Measurements from ENCODE around the gene RNASEH2B.

Gene RNASEH2B

DNA sequence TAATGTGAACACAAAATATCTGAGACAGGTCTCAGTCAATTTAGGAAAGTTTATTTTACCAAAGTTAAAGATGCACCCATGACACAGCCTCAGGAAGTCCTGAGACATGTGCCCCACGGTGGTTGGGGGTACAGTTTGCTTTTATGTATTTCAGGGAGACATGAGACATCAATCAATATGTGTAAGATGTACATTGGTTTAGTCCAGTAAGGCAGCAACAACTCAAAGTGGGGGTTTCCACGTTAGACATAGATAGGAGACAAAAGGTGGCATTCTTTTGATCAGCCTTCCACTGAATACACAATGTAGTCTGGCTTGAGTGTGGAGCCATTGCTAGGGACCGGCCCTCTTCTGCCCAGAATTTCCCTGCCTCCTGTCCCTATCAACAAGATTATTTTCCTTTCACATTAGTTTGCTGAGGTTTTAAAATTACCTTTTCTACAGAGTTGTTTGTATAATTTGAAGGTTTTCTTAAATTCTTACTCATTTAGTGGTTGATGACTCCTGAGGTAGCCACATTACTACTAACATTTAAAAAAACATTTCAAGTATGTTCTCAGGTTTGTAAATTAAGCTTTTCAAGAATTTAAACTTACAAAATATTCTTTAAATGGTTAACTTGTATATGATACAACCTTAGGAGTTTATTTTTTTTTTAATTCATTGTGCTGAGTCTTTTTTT is 33.2 kb downstream of the RNASEH2B start:
- DNase-seq: no peak

- DNase-seq: no peak
These were observed 36.1 kb downstream of the RNASEH2B start for GRCh38 chr13:50945669-50946068.

DNA sequence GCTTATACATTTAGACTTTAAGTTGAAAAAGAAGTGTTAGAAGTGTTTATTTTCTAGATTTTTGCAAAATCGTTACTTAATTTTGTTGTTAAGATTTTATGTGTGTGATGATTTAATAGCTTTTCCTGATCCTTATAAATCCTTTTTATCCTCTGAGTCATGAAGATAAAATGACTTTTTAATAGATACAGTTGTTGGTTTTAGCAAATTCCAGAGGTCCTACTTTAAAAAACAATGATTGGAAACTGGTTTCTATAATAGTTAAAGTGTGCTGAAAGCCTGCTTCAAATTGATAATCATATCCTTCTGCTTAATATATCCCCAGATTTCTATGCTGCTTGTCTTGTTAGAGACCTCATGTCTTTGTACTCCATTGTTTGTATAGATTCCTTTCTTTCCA is 39.0 kb downstream of the RNASEH2B start:
- no peak for DNase-seq

GRCh38 chr13:50950849-50951248 is 41.3 kb downstream of the RNASEH2B start:
- no peak for DNase-seq

GRCh38 chr13:50951366-50951765 is 41.8 kb downstream of the RNASEH2B start:
- no peak for DNase-seq

- DNase-seq: no peak
These were observed 45.6 kb downstream of the RNASEH2B start for GRCh38 chr13:50955241-50955640.

DNA sequence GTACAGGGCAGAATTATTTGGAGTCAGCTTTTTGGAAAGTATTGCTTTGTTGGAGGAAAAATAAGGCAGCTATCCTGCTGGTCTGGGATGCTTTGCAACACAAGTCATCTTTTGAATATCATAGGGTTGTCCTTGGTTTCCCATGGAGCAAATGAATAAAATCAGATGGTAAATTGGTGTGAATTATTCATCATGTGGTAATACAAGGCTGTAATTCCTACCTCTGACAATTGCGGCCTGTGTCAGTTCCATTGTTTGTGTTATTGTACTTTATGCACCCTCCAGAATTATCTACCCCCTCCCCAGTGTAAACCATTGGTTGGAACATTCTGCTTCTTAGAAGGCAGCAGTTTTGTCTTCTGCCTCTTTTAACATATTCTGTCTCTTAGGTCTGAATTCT is 46.2 kb downstream of the RNASEH2B start:
- no peak for DNase-seq

DNA sequence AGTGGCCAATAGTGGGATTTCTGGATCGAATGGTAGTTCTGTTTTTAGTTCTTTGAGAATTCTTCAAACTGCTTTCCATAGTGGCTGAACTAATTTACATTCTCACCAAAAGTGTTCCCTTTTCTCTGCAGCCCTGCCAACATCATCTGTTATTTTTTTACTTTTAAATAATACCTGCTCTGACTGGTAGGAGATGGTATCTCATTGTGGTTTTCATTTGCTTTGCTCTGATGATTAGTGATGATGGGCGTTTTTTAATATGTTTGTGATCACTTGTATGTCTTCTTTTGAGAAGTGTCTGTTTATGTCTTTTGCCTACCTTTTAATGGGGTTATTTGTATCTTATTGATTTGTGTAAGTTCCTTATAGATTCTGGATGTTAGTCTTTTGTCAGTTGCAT is 48.0 kb downstream of the RNASEH2B start:
- no peak for DNase-seq

DNA sequence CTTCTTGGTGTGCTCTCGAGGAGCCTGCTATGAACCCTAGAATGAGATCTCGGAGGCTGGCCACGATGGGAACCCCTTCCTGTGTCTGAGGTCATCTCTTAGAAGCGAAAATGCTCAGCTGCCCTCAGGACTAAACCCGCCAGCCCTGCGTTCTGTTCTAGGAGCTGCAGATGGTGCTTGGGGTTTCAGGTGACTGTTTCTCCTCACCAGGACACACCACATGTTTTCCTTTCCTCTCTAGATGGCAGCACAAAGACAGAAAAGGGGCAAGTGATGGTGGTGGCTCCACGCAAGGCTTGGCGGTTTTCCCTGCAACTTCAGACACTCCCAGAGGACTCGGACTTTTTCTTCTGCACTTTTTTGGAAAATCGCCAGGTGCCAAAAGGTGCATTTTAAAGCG is 60.1 kb downstream of the RNASEH2B start:
- DNase-seq: no peak

DNA sequence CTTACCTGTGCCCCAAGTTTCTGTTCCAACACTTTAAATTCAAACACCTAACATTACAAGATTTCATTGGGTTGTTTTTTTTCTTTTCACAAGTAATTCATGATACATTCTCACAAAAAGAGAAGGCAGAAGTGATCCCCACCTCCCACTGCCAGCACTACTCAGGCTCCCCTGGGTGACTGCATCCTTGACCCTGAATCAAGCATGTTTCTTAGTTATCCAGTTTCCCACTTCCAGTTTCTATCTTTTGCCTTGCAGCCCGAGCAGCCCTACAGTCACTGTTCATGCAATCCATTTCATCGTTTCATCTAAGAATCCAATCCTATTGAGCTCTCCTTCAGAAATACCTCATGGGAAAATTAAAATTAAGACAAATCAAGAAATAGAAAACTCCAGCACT is 61.4 kb downstream of the RNASEH2B start:
- DNase-seq: no peak

DNA sequence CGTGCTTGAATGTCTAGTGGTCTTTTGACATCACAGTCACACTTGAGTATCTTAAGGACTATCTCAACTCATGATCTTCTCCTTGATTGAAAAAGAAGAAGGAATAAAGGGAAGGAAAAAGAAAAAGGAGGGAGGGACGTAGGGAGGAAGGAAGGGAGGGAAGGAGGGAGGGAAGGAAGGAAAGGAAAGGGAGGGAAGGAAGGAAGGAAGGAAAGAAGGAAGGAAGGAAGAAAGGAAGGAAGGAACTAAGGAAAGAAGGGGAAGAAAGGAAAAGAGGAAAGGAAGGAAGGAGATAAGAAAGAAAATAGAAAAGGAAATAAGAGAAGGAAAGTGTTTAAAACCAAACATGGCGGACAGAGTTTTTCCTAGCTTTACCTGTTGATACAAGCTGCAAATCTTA is 64.7 kb downstream of the RNASEH2B start:
- no peak for DNase-seq

GRCh38 chr13:50979187-50979586 is 69.6 kb downstream of the RNASEH2B start:
- no peak for DNase-seq

DNA sequence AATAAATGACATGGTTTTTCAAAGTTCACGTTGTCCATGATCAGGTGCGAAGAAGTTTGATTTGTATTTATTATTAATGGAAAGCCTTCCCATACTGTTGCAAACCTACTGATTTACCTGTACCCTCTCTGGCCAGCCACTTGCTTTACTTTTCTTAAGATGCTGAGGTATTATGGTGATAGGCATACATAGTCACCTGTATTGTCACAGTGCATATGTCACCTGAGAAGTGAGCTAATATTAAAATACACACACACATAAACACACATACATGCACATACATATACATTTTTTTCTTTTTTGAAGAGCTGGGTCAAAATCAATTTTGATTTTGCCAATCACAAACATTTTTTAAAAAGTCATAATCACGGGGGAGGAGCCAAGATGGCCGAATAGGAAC is 72.1 kb downstream of the RNASEH2B start:
- no peak for DNase-seq

- DNase-seq: no peak
These were observed 79.9 kb downstream of the RNASEH2B start for GRCh38 chr13:50989476-50989875.

- no peak for DNase-seq
These were observed 80.7 kb downstream of the RNASEH2B start for GRCh38 chr13:50990065-50990817.

- no peak for DNase-seq
These were observed 81.4 kb downstream of the RNASEH2B start for GRCh38 chr13:50990818-50991506.

- no peak for DNase-seq
These were observed 82.3 kb downstream of the RNASEH2B start for GRCh38 chr13:50991579-50992521.

DNA sequence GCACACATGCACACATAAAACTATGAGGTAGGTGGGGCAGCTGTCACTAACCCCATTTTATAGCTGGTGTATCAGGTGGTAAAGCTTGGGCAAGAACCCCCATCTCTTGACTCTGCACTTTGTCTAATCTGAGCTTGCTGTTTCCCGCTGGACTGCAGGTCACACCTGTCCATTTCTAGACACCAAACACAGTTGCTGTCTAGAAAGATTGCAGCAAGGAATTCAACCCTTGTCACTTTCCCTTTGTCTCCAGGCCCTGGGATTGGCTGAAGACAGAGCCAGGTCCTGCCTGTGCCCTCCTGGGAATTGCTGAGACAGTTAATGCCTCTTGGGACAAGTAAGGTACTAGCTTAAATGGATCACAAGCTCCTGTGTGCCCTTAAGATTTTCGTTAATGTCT is 83.8 kb downstream of the RNASEH2B start:
- DNase-seq: no peak

DNA sequence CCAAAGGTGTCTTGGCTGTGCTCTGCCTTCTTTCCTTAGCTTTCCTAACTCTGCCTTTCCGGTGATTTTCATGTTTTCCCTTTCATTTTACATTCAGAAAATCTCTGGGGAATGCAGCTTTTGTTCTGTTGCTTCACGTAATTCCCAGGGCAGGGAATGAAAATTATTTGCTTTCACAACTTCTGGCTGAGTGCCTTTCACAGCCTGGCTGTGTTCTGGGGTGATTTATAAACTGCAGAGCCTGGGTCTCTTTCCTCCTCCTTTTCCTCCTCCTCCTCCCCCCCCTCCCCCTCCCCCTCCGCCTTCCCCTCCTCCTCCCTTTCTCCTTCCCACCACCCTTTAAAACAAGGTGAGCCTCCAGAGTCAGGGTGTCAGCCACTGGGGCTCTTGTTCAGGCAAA is 84.3 kb downstream of the RNASEH2B start:
- DNase-seq: no peak

DNA sequence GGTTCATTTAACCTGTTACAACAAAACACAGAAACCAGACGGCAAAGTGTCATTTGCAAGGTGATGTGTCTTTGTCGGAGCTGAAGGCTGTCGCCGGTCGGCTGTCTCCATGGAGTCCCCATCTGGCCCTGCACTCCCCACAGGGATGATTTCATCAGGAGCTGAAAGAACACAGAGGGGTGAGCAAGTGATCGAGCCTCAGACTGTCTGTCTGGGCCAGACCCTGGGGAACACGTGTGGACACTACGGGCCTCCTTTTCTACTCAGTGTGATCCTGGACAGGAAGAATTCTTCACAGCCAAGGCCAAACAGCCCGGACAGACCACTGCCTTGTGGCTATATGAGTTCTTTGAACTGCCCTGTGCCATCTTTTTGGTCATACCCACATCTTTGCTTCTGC is 85.1 kb downstream of the RNASEH2B start:
- no peak for DNase-seq

DNA sequence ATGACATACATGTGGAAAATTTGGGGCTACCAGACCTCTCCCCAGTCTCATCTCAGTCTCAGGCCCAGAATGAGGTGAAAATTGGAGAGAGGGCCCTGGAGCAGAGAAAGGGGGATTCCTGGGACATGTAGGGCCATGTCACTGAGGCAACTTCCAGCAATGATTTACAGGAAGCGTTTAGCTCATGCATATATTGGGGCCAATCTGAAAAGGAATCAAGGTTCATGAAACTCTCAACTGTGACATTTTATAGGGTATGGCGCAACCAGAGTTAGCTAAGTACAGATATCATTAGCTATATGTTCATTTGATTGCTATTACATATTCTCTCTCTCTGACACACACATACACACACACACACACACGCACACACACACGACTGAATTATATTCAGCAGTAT is 86.3 kb downstream of the RNASEH2B start:
- DNase-seq: no peak

- no peak for DNase-seq
These were observed 88.7 kb downstream of the RNASEH2B start for GRCh38 chr13:50998326-50998725.

- DNase-seq: no peak
These were observed 90.0 kb downstream of the RNASEH2B start for GRCh38 chr13:50999641-51000040.
